Middle frontal gyrus (tissue), 1 donor: ENCODE results near the gene DNHD1.

Experiments used
- DNase-seq: peaks from one replicate; pipeline ENCODE4 v3.0.0-alpha.2; 2015; ENCODE audit warnings: low spot score; ENCODE audit errors: extremely low spot score

The DNHD1 gene

DNA sequence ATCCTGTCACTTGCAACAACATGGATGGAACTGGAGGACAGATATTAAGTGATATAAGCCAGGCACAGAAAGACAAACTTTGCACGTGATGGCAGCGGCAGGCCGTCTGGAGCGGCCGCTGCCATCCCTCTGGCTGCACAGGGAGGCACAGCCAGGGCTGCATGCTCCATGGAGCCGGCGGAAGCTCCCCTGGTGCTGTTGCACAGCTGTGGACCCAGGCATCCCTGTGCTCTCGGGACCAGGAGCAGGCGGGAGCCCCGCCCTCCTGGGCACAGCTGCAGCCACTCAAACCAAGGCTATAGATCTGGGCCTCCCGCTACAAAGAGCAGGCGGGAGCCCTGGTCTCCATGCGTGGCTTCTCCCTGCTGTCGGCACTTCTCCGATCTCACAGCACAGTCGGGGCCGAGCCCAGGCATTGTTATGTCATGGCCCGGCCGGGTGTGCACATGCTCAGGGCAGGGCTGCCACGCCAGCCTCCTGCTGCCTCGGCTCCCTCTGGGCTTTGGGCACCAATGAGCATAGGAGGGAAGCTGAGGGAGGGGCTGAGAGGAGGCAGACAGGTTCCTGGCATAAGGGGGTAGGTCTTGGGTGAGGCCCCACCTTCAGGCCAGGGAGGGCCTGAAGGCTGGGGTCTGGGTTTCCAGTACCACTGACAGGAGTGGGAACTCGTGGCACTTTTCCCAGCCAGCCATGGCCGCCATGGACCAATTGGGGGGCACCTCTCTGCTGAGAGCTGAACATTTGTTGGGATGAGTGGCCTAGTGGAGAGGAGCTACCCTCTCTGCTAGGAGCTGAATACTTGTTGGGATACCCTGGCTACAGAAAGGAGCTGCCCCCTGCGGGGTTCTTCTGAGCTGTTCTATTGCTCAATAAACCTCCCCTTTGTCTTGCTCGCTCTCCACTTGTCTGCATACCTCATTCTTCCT, 89.6 kb downstream of the DNHD1 start:
- no peak for DNase-seq

DNA sequence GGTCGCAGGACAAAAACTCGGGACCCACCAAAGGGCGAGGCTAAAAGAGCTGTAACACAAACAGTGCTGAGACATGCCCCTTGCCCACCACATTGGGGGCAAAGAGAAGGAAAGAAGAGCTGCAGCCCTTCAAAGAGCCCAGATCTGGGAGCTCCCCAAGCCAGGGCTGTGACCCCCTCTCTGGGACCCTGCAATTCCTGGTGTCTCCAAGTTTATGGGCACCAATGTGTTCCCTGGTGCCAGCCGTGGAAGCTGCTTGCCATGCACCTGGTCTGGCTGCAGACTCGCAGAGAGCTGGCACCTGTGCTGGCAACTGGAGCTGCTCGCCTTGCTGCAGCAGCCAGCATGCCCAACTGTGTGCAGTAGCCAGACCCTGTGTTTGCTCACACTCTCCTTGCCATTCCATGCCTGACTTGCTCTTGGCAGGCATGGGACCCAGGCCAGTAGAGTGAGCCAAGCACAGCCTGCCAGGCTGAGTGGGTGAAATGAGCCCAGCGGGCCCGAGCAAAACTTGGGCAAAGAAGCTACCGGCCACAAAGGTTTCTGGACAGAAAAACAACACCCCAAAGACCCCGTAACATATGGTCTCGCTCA, 90.4 kb downstream of the DNHD1 start:
- no peak for DNase-seq

DNA sequence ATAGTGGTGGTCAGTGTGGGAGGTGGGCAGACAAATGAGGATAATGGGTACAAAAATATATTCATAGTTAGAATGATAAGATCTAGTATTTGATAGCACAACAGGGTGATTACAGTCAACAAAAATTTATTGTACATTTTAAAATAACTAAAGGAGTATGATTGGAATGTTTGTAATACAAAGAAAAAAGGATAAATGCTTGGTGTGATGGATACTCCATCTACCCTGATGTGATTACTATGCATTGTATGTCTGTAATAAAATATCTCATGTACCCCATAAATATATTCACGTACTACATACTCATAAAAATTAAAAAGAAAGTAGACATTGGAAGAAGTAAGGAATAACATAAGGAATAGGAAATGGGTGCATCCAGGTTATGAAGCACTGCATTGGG, 90.9 kb downstream of the DNHD1 start:
- no peak for DNase-seq

DNA sequence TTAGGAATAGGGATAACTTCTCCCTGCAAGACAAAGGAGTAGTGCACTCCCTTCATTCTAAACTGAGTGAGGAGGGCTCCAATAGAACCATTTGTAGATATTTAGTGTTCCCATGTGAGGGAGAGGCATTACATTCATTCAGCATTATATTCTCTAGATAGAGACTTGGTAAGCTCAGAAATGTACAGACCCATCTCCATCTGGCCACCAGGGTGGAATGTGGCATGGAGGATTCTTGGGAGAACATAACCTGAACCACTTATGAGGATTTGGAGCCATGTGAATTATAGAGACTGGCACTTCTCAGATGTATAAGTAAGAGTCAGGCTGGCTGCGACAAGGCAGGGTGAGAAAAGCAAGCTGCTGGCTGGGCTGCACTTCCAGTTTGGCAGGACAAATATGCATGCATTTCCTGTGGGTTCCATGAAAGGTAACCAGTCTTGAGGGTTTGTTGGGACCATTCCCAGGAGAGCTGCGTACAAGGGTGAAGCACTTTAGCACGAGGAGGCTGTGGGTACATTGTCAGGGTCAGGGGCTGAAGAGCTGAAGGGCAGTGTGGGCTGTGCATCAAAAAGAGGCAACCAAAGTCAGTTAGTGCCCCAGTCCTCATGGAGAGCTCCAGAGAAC, 97.2 kb downstream of the DNHD1 start:
- no peak for DNase-seq

DNA sequence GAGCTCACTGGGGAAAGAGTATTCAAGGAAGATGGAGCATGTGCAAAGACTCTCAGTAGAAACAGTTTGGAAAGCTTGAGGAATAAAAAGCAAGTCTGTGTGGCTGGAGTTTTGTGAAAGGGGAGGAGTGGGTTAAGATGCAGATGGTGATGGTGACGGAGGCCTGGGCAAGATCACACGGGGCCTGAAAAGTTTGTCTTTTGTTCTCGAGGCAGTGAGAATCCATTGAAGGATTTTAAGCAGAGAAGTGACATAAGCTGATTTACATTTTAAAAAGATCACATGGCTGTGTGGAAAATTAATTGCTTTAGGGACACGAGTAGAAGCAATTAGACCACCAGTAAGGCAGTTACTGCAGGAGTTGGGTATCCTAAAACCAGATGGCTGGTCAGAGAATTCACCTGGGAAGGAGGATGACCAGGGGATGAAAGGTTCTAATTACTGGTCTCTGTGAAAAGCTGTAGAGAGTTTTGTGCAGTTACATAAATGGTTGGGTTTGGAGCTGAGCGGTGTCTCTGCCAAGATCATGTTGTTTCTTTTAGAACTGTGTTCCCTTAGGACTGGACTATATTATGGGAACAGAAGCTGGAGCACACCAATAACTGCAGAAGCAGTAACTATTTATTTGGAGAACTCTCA, 99.3 kb downstream of the DNHD1 start:
- no peak for DNase-seq

DNA sequence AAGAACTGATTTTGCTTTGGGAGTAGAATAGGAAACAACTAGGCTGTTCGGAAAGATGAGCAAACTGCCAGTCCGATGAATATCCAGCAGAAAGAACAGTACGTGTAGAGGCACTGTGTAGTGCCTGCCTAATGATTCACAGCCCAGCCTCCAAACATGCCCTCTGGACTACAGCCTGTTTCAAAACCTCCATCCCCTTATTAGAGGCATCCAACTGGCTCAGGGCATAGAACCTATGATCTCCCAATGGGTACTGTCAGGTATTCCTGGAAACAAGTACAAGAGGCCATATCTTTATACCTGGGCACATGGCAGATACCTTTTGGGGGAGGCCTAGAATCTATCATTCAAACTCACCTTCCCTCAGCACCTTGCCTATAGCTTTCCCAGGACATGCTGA, 101.5 kb downstream of the DNHD1 start:
- no peak for DNase-seq

DNA sequence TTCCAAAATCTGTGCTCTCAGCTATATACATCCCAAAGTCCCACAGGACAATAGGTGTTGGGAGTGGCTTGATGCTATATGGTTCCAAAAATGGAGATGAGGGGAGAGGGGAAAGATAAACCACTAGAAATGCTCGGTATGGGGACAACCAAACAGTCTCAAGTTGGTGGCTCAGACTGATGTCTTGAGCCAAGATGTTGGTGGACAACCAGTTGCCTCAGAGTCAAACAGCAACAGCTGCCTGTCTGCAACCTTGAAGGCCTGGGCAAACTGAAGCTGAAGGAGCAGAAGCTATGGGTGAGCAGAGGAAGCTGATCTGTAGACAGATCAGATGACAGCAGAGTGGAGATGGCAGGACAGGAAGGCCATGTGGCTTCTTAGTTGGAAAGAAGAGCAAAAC, 102.4 kb downstream of the DNHD1 start:
- no peak for DNase-seq

DNA sequence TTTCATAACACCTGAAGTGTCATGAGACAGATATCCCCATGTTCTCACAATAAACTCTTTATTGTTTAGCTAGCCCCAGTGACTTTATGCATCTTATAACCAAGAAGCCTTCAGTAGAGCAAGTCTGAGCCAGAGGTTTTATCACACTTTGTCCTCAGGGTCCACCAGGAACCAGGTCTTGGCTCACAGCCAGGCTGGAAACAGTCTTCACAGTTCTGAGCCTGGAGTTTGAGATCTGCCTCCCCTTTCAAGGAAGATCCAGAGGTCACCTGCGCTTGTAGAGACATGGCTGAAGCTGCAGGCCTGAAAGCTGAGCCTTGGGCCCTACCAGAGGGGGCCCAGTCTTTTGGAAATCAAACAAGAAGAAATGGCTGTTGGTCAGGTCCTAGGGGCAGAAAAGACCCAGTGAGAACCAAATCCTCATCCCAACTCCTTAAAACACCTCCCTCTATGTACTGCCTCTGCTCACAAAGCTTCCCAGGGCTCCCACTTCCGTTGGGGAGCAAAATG, 102.9 kb downstream of the DNHD1 start:
- DNase-seq, result no peak

DNA sequence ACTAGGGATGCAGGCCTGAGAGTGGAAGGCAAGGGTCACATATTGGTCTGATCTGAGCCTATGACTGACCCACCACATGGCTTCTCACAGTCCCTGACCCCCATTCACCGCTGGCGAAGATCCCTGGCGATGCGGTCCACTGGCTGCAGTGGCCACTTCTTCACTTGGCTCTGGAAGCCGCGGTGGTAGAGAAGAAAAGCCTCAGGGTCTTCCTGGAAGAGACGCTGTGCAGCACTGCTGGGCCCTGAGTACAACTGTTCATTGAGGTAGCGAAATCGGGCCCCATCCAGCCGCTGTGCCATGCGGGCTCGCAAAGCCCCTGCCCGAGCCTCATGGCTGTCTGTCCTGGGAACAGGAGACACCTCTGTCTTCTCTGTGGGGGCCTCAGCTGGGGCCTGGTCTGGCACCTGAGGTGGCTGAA, 104.0 kb downstream of the DNHD1 start:
- no peak for DNase-seq

DNA sequence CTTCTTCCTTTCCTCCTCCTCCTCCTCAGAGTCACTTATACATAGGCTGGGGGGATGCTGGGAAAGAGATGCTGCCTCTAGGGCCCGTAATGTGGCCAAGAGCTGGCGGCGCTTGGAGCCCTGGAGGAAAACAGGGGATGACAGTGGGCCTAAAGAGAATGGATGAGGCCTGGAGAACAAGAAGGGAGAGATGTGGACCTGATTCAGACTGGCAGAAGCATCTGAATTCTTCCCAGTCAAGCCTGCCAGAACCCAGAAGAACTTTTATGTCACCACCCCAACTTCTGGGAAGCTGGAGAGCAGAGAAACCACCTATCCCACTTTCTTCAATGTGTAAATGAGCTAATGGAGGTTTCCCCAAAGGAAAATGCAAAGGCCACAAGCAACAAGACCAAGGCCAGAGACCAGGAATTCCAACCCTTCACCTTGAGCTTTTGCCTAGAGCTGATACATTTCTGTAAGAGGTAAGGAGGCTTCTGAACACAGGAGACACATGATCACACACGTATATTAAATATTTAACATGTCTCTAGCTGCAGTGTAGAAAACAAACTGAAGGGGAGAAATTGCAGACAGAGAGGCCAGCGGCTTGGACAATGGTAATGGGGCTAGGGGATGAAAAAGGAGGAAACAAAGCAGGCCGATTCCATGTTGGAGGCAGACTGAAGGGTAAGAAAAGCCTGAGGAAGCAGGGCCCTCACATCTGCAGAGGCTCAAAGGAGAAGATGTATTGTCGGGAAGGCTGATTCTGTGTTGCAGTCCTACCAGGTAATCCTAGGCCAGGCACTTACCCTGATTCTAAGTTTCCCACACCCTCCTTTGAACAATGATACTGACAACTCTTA, 105.2 kb downstream of the DNHD1 start:
- no peak for DNase-seq

DNA sequence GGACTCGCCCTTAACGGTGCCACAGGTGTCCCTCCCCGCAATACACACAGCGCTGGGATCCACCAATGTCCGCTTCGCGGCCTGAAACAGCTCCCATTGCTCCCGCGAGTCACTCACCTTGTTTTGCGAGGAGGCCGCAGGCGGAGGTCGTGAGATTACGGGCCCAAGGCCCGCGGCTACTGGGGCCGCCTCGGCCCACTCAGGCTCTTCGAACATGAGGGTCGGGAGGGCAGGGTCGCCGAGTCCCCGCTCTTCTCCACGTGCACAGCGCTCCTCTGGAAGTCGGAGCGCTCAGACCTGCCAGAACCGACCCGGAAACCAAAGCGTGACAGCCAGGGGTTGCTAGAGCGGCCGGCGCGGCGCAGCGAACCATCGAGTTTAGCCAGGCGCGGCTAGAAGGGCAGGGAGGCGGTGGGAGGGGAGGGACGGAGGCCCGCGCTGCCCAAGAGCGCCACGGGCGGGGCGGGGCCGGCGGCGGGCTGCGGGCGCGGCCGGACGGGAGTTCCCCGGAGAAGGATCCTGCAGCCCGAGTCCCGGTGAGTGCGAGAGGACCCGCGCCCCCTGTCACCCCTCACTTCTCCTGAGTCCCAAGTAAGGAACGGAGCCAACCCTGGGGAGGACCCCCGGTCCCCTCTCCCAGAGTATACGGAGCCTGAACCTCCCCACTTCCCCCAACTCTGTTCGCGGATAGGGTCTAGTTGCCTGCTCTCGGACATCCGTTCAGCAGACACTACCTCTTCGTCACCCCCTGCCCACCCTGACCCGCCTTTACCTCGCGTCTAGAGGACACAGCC, 106.4 kb downstream of the DNHD1 start, which contains the start of the genes ILK and RRP8:
TSS of gene ILK (plus strand) at position 488 of the 794 bp plus-strand sequence. CDS start 498 bp downstream, outside the sequence.
TSS of gene RRP8 (minus strand) at position 330 of the 794 bp plus-strand sequence. CDS start at position 216, 114 bp downstream.
- peak; percentile 80 for DNase-seq

DNA sequence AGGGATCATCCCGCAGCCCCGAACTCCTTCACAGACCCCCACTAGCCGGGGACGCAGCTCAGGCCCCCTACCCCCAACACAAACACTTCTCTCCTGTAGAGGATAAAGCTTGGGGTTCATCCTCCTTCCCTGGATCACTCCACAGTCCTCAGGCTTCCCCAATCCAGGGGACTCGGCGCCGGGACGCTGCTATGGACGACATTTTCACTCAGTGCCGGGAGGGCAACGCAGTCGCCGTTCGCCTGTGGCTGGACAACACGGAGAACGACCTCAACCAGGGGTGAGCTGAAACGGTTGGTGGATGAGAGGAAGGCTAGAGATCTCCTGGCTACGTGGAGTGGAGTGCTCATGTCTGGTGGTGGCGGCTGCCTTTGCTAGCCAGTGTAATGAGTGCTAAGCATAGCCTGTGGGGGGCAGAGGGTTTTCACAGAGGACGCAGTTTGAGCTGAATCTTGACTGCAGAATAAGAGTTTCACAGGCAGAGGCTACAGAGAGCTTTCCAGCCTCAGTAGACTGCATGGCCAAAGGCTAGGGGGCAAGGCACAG, 107.1 kb downstream of the DNHD1 start:
- DNase-seq, result no peak

DNA sequence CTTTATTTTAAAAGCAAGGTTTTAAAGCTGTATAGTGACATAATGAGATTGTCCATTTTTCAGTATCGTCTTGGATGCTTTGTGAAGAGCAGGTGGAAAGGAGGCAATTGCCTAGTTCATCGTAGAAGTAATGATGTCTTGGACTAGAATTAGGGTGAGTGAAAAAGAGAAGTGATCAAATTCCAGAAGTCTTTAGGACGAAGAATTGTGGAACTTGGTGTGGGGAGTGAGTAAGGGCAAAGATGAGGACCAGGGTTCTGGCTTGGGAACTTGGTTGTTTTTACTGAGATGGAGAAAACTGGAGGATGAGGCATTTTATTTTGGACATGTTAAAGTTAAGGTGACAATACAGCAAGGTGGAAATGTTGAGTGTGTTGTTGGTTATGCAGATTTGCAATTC, 107.7 kb downstream of the DNHD1 start:
- no peak for DNase-seq

DNA sequence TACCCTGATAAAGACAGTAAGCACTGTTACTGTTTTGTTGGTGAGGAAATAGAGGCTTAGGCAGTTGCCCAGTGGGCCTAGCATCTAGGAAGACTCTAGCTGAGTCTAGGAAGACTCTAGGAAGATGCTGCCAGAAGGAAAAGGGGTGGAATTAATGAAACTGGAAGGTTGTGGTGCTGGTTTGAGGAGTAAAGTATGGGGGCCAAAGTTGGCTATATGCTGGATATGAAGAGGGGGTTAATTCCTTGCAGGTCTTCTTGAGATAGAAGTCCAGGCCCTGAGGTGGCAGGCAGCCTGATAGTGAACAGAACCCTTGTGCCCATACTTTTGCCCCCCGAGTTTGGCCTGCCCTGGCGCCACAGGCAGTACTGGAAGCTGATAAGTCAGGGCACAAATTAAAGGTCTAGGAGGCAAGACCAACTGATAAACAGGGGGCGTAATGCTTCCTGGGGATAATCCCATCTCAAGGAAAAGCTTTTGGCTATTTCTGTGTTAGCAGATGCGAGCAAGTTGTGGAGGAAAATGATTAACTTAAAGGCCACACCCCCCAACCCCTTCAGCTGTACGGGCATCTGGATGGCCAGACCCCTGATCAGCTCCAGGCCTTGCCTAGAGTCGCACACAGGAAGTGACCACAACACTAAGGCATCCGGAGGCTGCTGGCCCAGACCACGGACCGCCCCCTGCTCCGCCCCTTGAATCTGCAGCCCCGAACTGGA, 109.5 kb downstream of the DNHD1 start:
- DNase-seq, result no peak

DNA sequence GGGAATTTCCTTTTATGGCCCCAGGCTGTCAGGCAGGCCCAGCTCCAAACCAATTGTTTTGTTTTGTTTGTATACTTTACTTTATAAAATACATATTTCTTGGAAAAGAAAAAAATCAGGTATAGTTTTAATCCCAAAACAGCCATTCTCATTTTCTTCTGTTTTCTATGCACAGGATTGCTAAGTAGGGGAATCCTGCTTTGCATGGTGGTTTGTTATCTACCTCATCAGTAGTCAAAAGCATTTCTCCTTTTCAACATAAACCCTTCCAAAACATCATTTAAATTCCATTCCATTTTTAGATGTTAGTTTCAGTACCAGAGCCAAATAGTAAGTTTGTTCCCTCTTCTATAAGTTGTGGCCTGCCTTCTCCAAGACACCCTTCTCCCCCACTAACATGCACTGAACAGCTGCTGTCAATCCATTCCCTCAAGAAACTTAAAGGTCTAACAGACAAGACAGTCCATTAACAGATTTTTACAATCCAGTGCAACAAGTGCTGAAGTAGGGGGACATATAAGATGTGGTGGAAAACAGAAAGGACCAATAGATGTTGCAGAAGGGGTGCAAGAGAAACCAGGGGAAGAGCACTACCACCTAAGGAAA, 110.2 kb downstream of the DNHD1 start:
- DNase-seq, result no peak

DNA sequence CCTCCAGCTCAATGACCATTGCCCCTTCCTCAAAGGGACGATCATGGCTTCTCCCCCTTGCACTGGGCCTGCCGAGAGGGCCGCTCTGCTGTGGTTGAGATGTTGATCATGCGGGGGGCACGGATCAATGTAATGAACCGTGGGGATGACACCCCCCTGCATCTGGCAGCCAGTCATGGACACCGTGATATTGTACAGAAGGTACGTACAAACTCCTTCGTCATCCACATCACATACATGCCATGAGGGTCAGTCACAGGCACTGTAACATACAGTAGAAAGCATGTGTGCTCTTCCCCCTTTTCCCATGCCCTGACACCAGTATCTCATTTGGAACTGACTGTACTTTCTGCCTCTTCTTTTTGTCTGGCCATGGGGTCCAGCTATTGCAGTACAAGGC, 110.9 kb downstream of the DNHD1 start:
- DNase-seq, result no peak

DNA sequence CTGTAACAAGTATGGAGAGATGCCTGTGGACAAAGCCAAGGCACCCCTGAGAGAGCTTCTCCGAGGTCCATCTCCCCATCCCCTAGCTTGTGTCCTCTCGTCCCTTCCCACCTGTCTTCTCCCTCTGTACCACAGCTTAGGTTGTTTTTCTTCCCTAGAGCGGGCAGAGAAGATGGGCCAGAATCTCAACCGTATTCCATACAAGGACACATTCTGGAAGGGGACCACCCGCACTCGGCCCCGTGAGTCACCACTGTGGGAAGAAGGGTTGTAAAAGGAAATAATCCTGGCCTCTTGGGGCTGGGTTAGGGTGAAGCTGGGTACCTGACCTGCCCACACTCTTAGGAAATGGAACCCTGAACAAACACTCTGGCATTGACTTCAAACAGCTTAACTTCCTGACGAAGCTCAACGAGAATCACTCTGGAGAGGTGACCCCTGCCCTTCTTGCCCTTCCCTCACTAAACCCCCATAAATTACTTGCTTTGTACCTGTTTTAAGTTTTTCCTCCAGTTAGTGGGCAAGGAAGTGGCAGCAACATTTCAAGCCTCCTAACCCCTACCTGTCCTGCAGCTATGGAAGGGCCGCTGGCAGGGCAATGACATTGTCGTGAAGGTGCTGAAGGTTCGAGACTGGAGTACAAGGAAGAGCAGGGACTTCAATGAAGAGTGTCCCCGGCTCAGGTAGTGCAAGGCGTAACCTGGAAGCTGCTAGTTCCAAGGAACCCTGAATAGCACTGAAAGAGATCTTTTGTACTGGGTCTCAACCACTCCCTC, 111.8 kb downstream of the DNHD1 start:
- no peak for DNase-seq
